Natural killer cell treated with Interleukin-12 subunit alpha and Interleukin-12 subunit beta and Interleukin-15 and Interleukin-18, amount 100 ng/mL, for 72 hours (primary cell): ENCODE measurements around the gene HEXB. TPM values are rescaled to one million over a fixed set of nuclear protein-coding genes. Genes with fewer than 3 reads are reported as not detected.
"Not testable (repeated sequence)": the region's sequence is repeated elsewhere in the genome, so short reads cannot be mapped to it uniquely, and the experiment has no call there.

Experiments used
- ATAC-seq, 2 donors: fragments of 150-1000 bp; cut with Tn5 transposase in 1 of 2; sonication (Bioruptor Pico), chemical (Tn5 transposase) in 1 of 2; 2 replicates each; pipeline ENCODE4 v1.10.0; 2021
- DNase-seq: peaks from one replicate; pipeline ENCODE4 v3.0.0; 2022; ENCODE audit warnings: low spot score
- H3K27ac Mint-ChIP-seq, 2 donors: 1 replicate in 1 of 2; 2 replicates in 1 of 2; pipeline ENCODE4 v1.8.0; 2022; ENCODE audit warnings: mixed read lengths in 2 of 2, mild to moderate bottlenecking in 1 of 2, moderate library complexity in 1 of 2
- H3K27me3 Mint-ChIP-seq, 2 donors: 1 replicate in 1 of 2; 2 replicates in 1 of 2; pipeline ENCODE4 v1.8.0; 2022; ENCODE audit warnings: mixed read lengths in 2 of 2
- H3K36me3 Mint-ChIP-seq: one replicate; pipeline ENCODE4 v1.8.0; 2022; ENCODE audit warnings: mixed read lengths
- H3K4me1 Mint-ChIP-seq, 2 donors: 1 replicate in 1 of 2; 2 replicates in 1 of 2; pipeline ENCODE4 v1.8.0; 2022; ENCODE audit warnings: low read depth in 2 of 2, mixed read lengths in 2 of 2, mild to moderate bottlenecking in 1 of 2
- H3K4me3 Mint-ChIP-seq: one replicate; pipeline ENCODE4 v1.8.0; 2022; ENCODE audit warnings: mixed read lengths
- H3K9me3 Mint-ChIP-seq: 2 replicates; pipeline ENCODE4 v1.8.0; 2022; ENCODE audit warnings: mixed read lengths
- total RNA-seq, 2 donors: library from RNA; stranded (reverse); gene quantifications; one replicate each; pipeline ENCODE4 v1.2.3, GENCODE V29; 2022

Gene HEXB
- total RNA-seq, 2 donors from 2014 or later = 49.7 to 52.8 TPM

- Mint-ChIP-seq H3K4me3 (no peak overlapping the region), H3K36me3 (peaks cover 23% of the 10 kb centered on the region), H3K9me3 (no peaks in the 10 kb centered on the region), H3K27me3 (no peaks in the 10 kb centered on the region), H3K4me1 (no peaks in the 10 kb centered on the region), H3K27ac (no peak overlapping the region)
- DNase-seq (no peak), ATAC-seq (no peak)
Measured at GRCh38 chr5:74725331-74725730, 40.3 kb downstream of the HEXB start.

DNA sequence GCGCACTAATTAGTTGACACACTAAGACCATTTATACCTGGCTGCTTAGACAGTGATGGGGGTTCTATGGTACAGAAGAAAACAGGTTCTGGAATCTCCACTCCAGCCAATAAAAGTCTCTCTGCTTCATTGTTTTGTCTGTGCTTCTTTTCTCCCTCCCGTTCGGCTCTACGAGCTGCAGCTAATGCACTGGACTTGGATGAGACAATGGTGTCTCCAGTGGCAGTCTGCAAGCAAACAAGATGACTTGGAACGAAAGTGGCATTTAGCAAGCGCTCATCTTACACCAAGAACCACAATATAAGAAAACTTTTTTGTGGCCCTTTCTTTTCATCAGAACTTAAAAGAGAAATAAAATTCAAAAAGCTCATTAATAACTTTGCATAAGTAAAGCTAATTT is 51.7 kb downstream of the HEXB start:
- Mint-ChIP-seq H3K9me3 (no peaks in the 10 kb centered on the region), H3K27me3 (no peaks in the 10 kb centered on the region), H3K27ac (no peak overlapping the region), H3K4me1 (no peaks in the 10 kb centered on the region), H3K36me3 (peaks cover 11% of the 10 kb centered on the region), H3K4me3 (no peak overlapping the region)
- no peak for DNase-seq
- no peak for ATAC-seq

GRCh38 chr5:74738406-74738805 is 53.4 kb downstream of the HEXB start:
- H3K36me3 Mint-ChIP-seq = peaks cover 11% of the 10 kb centered on the region
- no peak overlapping the region for H3K27ac Mint-ChIP-seq
- no peaks in the 10 kb centered on the region for H3K4me1 Mint-ChIP-seq
- H3K27me3 Mint-ChIP-seq = no peaks in the 10 kb centered on the region
- no peak overlapping the region for H3K4me3 Mint-ChIP-seq
- no peaks in the 10 kb centered on the region for H3K9me3 Mint-ChIP-seq
- no peak for ATAC-seq
- DNase-seq = no peak

- not testable (repeated sequence) for H3K4me1 Mint-ChIP-seq, H3K4me3 Mint-ChIP-seq, ATAC-seq, H3K27me3 Mint-ChIP-seq, DNase-seq, H3K9me3 Mint-ChIP-seq, H3K27ac Mint-ChIP-seq
- H3K36me3 Mint-ChIP-seq = peaks cover 18% of the 10 kb centered on the region
Measured at GRCh38 chr5:74748742-74749141, 63.7 kb downstream of the HEXB start.

GRCh38 chr5:74761241-74761640 is 76.2 kb downstream of the HEXB start:
- ATAC-seq = no peak

GRCh38 chr5:74762599-74762998 is 77.6 kb downstream of the HEXB start:
- DNase-seq (no peak), ATAC-seq (no peak)
- Mint-ChIP-seq H3K4me3 (no peak overlapping the region), H3K27ac (peak overlapping the region in 1 of 2 donors; percentile 51), H3K4me1 (peaks cover 7 to 10% of the 10 kb centered on the region in 2 donors), H3K27me3 (no peaks in the 10 kb centered on the region), H3K36me3 (peaks cover 11% of the 10 kb centered on the region), H3K9me3 (no peaks in the 10 kb centered on the region)

More at GRCh38 chr5:74761241-74761640, 76.2 kb downstream of the HEXB start:
- Mint-ChIP-seq H3K4me3 (no peak overlapping the region), H3K4me1 (peaks cover 6 to 10% of the 10 kb centered on the region in 2 donors), H3K27me3 (no peaks in the 10 kb centered on the region), H3K36me3 (peaks cover 11% of the 10 kb centered on the region), H3K9me3 (no peaks in the 10 kb centered on the region), H3K27ac (no peak overlapping the region)
- no peak for DNase-seq

DNA sequence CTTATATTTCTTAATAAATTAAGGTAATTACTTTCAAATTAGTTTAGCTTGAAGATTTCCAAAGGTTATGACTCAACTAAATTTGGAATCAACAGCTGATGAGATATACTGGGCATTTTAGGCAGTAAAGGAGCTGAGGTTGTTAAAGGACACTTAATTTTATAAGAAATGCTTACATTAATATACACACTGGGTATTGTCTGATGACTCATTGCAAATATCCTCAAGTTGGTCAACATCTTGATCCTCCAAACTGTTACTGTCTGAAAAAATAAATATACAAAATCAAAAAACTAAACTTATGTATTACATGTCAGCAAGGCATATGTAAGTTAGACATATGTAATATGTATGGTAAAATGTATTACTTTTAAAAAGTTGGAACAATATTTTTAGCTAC is 78.5 kb downstream of the HEXB start:
- no peak overlapping the region for H3K27ac Mint-ChIP-seq
- H3K9me3 Mint-ChIP-seq = no peaks in the 10 kb centered on the region
- H3K36me3 Mint-ChIP-seq = peaks cover 11% of the 10 kb centered on the region
- DNase-seq (no peak), ATAC-seq (no peak)
- no peaks in the 10 kb centered on the region for H3K27me3 Mint-ChIP-seq
- H3K4me3 Mint-ChIP-seq = no peak overlapping the region
- H3K4me1 Mint-ChIP-seq = peaks cover 15 to 18% of the 10 kb centered on the region in 2 donors

GRCh38 chr5:74765201-74765600 is 80.2 kb downstream of the HEXB start:
- no peaks in the 10 kb centered on the region for H3K27me3 Mint-ChIP-seq
- peaks cover 15 to 22% of the 10 kb centered on the region in 2 donors for H3K4me1 Mint-ChIP-seq
- peaks cover 12% of the 10 kb centered on the region for H3K36me3 Mint-ChIP-seq
- ATAC-seq (no peak), DNase-seq (no peak)
- peak overlapping the region; percentile 21 to 99 for H3K27ac Mint-ChIP-seq
- no peaks in the 10 kb centered on the region for H3K9me3 Mint-ChIP-seq
- peak overlapping the region; percentile 86 for H3K4me3 Mint-ChIP-seq

DNA sequence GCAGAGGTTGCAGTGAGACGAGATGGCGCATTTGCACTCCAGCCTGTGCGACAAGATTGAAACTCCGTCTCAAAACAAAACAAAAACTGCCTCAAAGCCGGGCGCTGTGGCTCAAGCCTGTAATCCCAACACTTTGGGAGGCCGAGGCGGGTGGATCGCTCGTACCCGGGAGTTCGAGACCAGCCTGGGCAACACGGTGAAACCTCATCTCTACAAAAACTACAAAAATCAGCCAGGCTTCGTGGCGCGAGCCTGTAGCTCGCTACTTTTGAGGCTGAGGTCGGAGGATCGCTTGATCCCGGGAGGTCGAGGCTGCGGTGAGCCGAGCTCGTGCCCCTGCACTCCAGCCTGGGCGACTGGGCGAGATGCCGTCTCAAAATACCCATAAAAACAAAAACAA is 80.9 kb downstream of the HEXB start:
- H3K4me1 Mint-ChIP-seq = peaks cover 15 to 22% of the 10 kb centered on the region in 2 donors
- no peaks in the 10 kb centered on the region for H3K27me3 Mint-ChIP-seq
- DNase-seq = no peak
- no peaks in the 10 kb centered on the region for H3K9me3 Mint-ChIP-seq
- H3K36me3 Mint-ChIP-seq = peaks cover 17% of the 10 kb centered on the region
- no peak for ATAC-seq
- H3K27ac Mint-ChIP-seq = peak overlapping the region; percentile 83 to 99
- H3K4me3 Mint-ChIP-seq = peak overlapping the region; percentile 95

DNA sequence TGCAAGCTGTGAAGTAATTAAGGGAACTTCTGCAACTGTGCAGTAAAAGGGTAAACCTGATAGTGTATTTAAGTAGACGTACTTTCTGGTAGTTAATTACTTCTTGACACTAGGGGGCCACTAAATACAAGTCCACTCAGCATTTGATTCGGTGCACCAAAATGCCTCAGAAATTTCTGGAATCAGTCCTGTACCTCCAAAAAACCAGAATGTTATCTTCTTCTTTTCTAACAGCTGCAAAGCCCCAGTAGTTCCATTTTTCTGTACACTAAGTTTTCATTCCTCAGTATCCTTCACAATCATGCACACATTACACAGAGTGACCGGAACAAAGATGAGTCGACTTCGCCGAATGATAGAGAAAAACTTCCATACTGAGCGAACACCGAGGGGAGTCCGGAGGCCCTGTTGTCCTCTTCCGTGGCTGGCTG is 81.4 kb downstream of the HEXB start:
- H3K4me1 Mint-ChIP-seq = peaks cover 15 to 22% of the 10 kb centered on the region in 2 donors
- no peaks in the 10 kb centered on the region for H3K27me3 Mint-ChIP-seq
- DNase-seq = no peak
- H3K9me3 Mint-ChIP-seq = no peaks in the 10 kb centered on the region
- ATAC-seq = peak; percentile 54 to 59
- H3K36me3 Mint-ChIP-seq = peaks cover 17% of the 10 kb centered on the region
- H3K27ac Mint-ChIP-seq = peak overlapping the region; percentile 83 to 99
- peak overlapping the region; percentile 95 for H3K4me3 Mint-ChIP-seq

DNA sequence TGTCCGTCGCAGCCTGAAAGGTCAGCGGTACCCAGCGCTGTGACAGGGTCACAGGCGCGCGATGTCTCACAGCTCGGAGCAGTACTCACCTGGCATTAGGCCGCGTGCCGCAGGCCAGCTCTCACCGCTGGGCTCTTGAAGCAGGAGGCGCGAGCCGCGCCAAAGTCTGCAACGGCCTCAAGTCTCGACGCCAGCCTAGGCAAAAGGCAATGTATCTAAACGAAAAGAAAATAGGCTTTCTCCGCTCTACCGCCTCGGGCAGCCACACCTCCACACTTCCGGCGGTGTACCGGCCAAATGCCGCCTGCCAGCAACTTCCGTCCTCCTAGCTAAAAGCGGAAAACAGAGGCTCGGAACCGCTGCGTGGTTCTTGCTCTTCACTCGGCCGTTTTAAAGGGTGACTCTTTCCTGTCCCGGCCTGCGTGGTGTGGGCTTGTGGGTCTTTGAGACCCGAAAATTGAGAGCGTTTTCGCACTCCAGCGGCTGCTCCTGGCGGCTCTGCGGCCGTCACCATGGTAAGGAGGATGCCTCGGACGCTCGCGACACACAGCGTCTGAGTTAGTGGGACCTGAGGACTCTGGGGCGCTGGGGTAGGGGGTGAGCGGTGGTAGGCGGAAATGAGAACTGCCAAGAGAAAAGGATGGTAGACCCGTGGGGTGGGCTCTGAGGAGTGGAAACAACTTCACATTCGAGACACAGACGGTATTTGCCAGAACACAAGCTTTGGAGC is 82.0 kb downstream of the HEXB start, which contains the start of the genes GFM2 and NSA2:
Gene GFM2 (minus strand): TSS at position 269 of the 730 bp plus-strand sequence. CDS start 3,375 bp downstream, outside the sequence.
Gene NSA2 (plus strand): TSS at position 401 of the 730 bp plus-strand sequence. CDS start 112 bp downstream, at position 513.
- peaks cover 17% of the 10 kb centered on the region for H3K36me3 Mint-ChIP-seq
- peak within 1 kb of the TSS; percentile 95 for H3K4me3 Mint-ChIP-seq
- DNase-seq = peak; percentile 92
- peaks cover 15 to 22% of the 10 kb centered on the region in 2 donors for H3K4me1 Mint-ChIP-seq
- peak within 1 kb of the TSS; percentile 83 to 99 for H3K27ac Mint-ChIP-seq
- peak; percentile 98 to 99 for ATAC-seq
- no peaks in the 10 kb centered on the region for H3K9me3 Mint-ChIP-seq
- no peaks in the 10 kb centered on the region for H3K27me3 Mint-ChIP-seq

GRCh38 chr5:74767579-74767913 is 82.5 kb downstream of the HEXB start:
- Mint-ChIP-seq H3K27ac (peak overlapping the region; percentile 83 to 99), H3K4me1 (peaks cover 18% of the 10 kb centered on the region in 2 donors), H3K9me3 (no peaks in the 10 kb centered on the region), H3K27me3 (no peaks in the 10 kb centered on the region), H3K4me3 (peak overlapping the region; percentile 95), H3K36me3 (peaks cover 18% of the 10 kb centered on the region)
- DNase-seq = no peak
- peak in 1 of 2 donors; percentile 4 for ATAC-seq
